ENCODE measurements around the gene FAM193B.

The FAM193B gene

DNA sequence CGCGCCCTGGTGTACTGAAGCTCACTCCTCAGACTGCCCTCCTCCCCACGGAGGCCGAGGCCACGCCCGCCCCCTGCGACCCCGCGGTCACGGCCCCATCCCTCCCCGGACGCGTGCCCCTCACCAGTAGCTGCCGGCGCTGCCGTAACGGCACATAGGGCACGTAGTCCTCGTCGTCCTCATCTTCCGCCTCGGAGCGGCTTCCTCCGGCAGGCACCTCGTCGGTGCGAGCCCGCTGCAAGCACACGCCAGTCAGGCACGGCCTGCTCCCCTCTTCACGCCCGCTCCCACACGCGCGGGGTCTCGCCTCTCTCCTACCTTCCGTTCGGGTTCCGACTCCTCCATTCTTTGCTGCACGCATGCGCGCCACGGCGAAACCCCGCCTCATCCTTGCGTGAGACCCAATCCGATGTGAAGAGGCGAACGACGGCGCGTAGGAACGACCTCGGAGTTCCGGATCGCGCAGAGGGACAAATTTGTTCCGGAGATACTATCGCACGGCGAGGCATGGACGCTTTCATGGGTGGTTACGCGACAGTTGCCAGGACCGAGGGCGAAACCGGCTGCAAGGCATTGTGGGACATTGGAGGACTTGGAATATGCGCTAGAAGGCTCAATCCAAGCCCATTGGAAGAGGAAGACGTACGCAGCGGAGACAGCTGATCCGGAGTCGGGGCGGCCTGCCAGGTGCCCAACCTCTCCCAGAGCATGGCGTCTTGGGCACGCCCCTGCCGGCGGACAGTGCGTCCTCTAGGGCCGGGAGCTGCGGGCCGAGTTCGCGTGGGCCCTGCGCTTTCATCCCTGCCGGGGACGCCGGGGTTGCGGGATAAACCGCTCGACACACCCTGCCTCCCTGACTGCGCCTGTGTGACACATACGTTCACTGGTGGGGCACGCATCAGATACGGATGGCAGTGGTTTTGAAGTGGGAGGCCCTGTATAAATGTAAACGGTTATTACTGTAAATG, 37.5 kb downstream of the FAM193B start, which contains the start of gene DDX41:
DDX41 (minus strand) TSS at position 361 of the 968 bp plus-strand sequence; CDS start at position 345, 16 bp downstream.
- peak; percentile 94 to 95 (median 94) for DNase-seq (ENCODE audit: low read depth in 2 of 3, low spot score in 1 of 3)

DNA sequence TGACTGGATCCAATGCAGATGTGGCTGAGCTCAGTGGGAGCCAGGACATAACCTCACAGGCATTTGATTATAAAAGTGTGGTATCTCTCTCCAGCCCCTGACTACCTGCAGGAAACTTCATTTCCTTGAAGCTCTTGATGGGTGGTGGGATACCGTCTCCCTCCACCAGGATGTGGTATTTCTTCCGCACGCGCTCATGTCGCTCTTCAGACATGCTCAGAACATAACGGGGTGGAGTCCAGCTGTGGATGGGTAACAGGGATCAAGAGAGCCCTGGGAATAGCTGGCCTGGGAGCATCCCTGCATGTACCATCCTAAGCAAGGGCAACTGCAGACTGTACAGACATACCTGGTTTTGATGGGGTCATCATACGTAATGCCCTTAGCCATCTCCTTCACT, 38.8 kb downstream of the FAM193B start:
- DNase-seq (ENCODE audit: low read depth in 2 of 3, low spot score in 1 of 3) = no peak

DNA sequence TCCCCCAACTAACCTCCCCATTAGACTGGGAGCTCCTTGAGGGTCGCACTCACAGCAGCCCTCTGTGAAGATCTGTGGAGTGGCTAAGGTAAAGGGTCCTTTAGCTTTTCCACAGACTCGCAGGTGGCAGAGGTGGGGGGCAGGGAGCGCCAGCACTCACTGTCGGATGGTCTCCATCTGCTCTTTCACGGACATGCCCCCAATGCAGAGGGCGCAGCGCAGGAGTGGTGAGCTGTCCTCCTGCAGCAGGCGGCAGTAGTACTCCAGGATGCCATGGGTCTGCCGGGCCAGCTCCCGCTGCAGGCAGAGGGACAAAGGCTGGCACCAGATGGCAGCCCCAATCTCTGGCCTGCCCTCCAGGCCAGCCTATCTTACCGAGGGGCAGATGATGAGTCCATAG, 39.8 kb downstream of the FAM193B start:
- no peak for DNase-seq (ENCODE audit: low read depth in 2 of 3, low spot score in 1 of 3)

DNA sequence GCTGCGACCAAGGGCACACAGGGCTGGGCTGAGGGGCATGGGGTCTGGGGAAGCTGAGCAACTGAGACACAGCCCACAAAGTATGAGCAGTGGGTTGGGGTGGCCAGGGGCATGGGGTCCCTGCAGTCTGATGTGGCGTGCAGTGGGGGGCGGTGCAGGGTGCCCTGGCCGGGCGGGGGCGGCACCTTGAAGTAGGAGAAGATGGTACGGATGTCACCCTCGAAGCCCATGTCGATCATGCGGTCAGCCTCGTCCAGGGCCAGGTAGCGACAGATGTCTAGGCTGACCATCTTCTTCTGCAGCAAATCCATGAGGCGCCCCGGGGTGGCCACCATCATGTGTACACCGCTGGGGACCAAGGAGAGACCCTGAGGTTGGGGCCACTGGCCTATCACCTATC, 40.9 kb downstream of the FAM193B start:
- no peak for DNase-seq (ENCODE audit: low read depth in 2 of 3, low spot score in 1 of 3)

DNA sequence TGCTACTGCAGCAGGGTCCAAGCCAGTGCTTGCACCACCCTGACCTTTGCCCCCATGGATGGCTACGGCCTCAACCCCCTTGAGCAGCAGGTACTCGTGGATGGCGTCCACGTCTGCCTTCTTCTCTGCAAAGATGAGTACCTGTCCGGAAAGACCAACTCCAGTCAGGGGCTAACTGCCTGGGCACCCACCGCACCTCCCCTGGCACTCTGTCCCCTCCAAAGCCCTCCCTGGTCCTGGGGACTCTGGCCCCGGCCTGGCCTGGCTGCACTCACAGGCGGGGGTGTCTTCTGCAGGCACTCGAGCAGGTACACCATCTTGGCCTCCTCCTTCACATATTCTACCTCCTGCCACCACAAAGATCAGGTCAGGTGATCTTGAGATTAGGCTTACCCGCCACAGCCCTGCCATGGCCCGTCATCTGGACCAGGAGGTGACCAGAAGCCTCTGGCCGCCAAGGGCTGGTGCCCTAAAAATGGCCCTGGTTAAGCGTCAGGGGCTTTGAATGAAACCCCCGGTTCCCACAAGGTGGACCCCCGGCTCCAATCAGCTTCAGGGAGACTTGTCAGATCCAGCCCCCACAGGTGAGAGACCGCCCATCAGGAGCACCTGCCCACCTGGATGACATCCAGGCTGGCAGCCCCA, 41.5 kb downstream of the FAM193B start:
- DNase-seq (ENCODE audit: low read depth in 2 of 3, low spot score in 1 of 3) = no peak

DNA sequence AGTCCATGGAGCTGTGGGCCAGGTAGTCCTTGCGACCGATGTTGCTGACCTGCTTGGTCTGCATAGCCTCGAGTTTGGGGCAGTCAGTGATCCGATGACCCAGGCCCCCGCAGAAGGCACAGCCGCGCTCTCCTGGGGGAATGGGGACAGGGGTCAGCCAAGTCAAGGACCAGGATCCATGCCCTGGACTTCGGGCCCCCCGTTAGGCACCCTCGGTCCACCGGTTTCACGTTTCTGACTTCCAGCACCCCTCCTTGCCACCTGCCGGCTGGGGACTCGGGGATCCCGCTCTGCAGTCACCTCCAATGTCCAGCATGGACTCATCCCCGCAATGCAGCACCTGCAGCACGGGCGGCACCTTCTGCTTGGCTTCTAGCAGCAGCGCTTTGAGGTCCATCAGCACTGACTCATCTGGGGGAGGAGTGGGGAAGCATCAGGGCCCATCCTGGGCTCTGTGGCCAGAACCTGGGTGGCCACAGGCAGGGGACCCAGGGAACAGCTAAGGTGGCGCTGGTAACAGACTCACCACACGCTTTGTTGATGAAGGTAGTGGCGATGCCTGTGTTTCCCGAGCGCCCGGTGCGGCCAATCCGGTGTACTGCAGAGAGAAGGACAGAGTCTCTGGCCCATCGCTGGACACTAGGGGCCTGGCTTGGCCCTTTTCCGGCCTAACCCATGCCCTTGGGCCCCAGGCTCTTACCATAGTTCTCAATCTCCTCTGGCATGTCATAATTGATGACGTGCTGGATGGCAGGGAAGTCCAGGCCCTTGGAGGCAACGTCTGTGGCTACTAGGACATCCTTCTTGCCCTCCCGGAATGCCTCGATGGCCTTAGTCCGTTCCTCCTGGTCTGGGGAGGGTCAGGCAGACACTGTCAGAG, 42.3 kb downstream of the FAM193B start:
- DNase-seq (ENCODE audit: low read depth in 2 of 3, low spot score in 1 of 3) = no peak

DNA sequence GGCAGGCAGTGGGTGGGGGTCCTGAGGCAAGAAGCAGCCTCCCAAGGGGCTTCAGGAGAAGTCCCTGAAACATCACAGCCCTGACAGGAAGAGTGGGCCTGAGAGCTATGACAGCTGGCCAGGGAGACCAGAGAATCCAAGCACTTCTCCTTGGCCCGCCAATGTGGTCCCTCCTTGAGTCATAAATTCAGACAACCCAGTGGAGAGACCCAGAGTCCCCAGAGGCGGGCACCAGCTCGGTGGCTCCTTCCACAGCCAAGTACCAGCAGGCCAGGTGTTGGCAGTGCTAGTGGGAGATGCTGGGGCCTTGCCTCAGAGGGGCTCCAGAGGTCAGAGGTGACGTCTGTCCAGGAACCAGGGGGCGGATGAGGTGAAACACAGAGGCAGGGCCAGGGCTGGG, 43.2 kb downstream of the FAM193B start:
- no peak for DNase-seq (ENCODE audit: low read depth in 2 of 3, low spot score in 1 of 3)

DNA sequence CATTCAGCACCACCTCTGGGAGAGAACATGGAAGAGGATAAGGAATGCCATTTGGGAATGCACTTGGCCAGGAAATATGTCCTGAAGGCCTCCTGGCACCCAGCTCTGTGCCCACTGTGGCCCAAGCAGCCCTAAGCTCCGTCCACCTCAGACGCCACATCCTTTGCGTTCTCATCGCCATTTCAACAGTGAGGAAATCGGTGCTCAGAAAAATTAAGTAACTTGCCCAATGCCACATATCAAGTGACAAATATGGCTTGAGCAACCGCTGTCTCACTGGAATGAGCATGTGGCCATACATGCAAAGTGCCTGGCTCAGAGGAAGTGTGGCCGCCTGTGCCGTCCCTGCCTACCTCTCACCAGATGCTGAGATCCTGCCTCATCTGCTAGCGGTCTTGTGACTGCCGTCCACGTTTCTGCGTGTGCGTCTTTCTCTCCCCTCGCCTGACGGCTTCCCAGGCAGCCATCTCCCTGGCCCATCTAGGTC, 43.8 kb downstream of the FAM193B start:
- DNase-seq (ENCODE audit: low read depth in 2 of 3, low spot score in 1 of 3) = no peak

DNA sequence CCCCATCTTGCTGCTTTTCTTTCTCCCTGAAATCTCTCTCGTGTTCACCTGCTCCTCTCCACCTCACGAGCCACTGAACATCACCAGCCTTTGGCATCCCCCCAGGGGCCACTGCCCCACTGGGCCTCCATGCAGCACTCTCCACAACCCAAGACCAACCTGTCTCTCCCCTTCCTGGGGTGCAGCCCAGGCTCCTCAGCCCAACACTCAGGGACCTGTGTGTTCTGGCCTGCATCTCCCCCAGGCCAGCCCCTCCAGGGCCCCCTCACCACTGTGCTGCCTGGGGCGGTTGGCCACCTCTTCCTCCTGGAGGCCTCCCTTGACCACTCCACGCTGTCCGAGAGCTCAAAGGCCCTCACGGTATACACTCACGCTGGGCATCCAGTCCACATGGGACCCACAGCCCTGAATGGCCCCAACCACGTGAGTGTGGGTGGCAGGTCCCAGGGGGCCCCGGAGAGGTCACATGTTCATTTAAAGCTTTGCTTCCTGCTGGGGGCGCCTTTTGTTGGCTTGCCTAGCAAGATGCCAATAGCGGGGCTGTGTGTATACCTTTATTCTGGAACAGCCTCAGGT, 44.3 kb downstream of the FAM193B start:
- no peak for DNase-seq (ENCODE audit: low read depth in 2 of 3, low spot score in 1 of 3)

DNA sequence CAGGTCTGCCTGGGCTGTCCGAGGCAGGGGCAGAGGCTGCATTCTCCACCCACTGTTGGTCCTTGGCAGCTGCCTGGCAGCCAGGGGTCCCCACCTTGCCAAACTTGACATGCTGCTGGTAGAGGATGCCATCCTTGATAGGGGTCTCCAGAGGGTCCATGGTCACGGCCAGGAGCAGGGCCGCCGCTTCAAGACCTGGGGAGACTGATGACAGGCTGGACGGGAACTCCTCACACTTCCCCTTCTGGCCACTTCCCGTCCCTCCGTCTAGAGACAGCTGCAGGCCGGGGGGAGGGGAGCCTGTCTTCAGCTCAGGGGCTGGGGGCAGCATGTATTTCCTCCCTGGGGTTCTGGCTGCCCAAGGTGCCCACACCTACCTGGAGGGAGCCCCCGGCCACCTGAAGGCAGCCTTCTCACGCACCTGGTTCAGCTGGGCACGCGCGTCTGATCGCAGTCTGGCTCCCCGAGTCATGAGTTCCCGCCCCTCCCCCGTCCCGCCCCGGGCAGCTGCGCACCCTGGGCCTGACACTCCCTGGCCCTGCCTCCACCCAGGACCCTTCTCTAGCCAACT, 44.9 kb downstream of the FAM193B start, which contains the start of gene DOK3:
DOK3 (minus strand) TSS at position 446 of the 571 bp plus-strand sequence; CDS start at position 160, 286 bp downstream.
- DNase-seq (ENCODE audit: low read depth in 2 of 3, low spot score in 1 of 3) = no peak

DNA sequence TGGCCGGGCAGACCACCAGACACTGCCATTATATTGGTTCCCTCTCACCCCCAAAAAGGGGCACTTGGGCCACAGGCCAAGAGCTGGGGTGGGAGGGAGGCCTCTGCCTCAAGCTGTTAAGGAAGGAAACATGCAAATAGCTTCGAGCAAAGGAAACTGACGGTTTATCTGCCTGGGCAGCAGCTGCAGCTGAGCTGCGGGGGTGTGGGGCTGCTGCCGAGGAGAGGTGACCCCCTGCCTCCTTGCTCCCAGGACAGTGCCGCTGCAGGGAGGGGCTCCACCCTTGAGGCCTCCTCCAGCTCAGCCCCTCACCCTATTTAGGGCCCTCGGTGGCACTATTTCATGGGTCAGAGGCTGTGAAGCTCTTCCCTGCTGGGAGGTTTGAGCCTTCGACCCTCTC, 45.5 kb downstream of the FAM193B start:
- no peak for DNase-seq (ENCODE audit: low read depth in 2 of 3, low spot score in 1 of 3)

DNA sequence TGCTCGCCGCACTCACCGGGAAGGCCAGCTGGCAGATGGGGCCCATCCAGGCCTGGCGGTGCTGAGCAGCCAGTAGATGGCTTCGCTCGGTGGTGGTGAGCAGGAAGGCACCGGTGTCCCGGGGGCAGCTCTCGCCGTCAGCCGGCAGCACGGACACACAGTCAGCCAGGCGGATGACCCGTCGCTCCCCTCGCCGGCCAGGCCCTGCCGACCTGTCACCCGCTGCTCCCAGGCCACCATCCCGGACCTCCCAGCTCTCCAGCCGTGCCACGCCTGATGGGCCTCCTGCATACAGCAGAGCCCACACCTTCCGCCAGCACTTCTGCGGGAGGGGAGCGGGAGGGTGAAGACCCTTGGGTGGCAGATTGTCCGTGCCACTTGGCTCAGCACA, 46.1 kb downstream of the FAM193B start:
- DNase-seq (ENCODE audit: low read depth in 2 of 3, low spot score in 1 of 3) = no peak

DNA sequence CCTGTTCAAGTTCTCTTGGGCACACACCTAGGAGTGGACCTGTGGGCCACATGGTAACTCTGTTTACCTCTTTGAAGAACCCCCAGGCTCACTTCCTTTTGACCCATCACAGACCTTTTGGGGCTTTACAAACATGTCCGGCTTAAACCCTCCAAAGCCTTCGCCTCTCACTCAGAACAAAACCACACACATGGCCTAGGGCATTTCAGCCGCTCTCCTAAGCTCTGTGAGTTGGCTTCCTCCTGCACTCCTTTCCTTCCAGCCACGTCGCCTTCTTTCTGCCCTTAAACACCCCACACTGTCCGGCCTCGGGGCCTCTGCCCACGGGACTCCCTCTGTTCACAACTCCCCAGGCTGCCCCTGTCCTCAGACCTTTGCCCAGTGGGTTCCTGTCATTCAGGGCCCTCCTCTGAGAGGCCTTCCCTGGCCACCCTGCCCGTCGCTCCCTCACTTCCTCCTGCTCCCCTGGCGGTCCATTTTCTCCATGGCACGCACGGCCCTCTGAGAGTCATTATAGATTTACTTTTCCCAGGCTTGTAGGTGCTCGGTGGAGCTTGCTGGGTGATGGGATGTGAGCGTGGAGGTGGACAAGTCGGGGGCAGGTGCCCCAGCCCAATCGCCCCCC, 46.7 kb downstream of the FAM193B start:
- DNase-seq (ENCODE audit: low read depth in 2 of 3, low spot score in 1 of 3) = no peak

DNA sequence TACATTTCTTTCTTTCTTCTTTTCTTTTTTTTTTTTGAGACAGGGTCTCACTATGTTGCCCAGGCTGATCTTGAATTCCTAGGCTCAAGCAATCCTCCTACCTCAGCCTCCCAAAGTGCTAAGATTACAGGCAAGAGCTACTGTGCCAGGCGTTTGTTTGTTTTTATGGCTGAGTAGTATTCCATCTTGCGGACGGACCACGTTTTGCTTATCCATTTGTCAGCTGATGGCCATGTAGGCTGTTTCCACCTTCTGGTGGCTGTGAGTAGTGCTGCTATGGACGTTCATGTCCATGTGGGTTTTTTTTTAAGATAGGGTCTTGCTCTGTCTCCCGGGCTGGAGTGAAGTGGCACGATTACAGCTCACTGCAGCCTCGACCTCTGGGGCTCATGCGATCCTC, 47.2 kb downstream of the FAM193B start:
- no peak for DNase-seq (ENCODE audit: low read depth in 2 of 3, low spot score in 1 of 3)

DNA sequence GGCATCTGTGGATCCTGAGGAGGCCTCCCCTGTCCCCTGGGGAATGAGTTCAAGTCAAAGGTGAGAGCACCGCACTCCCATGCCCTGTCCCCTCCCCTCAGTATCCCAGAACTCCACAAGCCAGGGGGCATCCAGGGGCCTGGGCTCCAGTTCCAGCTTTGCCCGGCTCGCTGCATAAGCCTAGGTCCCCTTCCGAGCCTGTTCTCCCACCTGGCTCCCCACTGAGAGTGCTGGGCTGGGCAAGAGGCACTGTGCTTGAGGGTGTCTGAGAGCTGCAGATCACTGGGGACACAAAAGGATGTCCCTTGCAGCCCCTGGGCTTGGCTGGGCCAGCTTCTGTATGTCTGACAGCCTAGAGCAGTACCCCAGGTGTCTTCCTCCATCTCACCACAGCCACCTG, 49.3 kb downstream of the FAM193B start:
- DNase-seq (ENCODE audit: low read depth in 2 of 3, low spot score in 1 of 3) = no peak

DNA sequence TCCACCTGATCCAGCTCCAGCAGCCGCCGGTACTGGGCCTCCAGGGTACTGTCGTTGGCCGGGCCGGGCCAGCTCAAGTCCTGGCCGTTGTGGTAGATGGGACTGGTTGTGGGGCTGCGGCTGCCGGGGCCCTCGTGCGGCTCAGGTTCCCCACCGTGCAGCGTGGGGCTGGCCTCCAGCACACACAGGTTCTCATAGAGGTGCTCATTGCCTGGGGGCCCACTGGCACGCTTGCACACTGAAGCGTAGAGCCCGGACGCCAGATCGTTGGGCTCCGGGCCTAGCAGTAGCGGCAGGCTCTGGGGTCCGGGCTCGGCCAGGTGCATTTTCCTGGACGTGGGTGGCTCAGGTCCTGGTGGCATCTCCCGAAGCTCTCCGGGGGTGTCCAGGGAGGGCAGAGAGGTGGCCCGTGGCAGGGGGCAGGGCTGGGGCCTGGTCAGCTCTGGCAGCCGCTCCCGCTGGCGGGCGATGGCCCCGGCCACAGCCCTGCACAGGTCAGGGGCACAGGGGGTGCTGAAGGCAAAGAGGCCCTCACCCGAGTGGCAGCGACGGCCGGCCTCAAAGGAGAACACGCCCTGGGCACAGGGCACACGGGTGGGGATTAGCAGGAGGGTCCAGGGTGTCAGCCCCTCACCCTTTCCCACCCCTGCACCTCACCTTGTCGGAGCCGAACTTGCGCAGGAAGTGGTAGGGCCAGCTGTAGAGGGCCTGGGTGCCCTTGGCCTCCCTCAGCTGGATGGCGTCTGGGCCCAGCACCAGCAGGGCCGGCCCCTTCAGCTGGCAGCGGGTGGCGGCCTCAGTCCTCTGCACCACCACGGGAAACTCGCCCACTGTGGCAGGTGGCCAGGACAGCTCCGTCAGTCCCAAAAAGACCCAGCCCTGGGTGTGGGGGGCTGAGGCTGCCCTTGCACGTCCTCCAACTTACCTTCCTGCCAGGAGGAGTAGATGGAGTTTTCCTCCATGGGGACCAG, 50.0 kb downstream of the FAM193B start:
- DNase-seq (ENCODE audit: low read depth in 2 of 3, low spot score in 1 of 3) = no peak

DNA sequence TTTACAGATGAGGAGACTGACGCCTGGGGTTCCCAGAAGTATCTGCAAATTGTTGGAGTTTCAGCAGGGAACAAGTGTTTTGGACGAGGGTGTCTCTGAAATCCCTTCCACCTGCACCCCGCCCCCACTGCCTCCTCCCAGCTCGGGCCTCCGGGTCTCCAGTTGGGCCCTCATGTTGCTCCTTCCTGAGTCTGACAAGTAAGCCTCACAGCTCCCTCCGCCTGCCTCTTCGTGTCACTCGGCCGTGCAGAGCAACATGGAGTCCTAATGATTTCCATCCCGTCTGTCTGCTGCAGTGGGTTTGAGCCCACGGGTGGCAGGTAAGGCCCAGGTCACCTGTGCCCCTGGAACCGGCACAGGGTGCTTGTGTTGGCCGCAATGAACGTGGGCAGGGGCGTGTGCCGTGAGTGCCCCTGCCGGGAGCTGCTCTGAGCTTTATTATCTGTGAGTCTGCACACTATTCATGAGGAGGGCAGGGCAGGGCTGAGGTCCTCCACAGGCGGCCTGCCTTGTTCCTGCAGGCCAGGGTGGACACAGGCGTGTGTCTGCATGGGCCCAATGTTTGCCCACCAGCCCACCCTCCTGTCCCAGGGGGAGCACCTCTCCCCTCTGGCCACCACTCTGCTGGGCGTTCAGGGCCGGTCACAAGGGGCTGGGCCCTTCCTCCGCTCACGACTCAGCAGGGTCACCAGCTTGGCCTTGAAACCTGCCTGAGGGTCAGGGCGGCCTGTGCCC, 50.8 kb downstream of the FAM193B start:
- DNase-seq (ENCODE audit: low read depth in 2 of 3, low spot score in 1 of 3) = no peak

DNA sequence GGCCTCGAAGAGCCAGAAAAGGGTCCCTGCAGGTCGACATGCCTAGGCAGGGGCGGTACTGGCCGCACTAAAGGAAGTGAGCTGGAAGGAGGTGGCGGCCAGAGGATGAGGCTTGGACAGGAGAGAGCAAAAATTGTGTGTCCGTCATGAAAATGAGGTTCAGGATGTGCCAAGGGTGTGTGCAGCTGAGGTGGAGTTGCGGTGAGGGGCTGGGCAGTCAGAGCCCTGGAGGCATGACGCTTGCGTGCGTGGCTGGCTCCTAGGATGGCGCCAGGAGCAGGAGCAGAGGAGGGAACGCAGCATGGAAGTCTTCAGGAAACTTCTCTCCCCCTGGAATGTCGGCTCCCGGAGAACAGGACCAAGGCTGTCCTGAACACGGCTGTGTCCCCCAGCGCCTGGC, 51.5 kb downstream of the FAM193B start:
- DNase-seq (ENCODE audit: low read depth in 2 of 3, low spot score in 1 of 3) = no peak
